Tibial nerve (tissue), 4 donors: ENCODE measurements around the gene SRP72. TPM values are rescaled to one million over a fixed set of nuclear protein-coding genes. Genes with fewer than 3 reads are reported as not detected.

Experiments used
- DNase-seq, 2 donors: peaks; one replicate each; pipeline ENCODE4 v3.0.0-alpha.2; 2019; ENCODE audit warnings: low spot score in 2 of 2
- H3K27ac ChIP-seq, 4 donors: fragments of 200-600 bp; sonication (generic) in 3 of 4; one replicate each; pipeline ENCODE4 v1.5.1; 2017 to 2019; ENCODE audit warnings: mild to moderate bottlenecking in 1 of 4
- H3K27me3 ChIP-seq, 2 donors: fragments of 200-600 bp; sonication (generic) in 1 of 2; one replicate each; pipeline versions ENCODE4 v1.5.1 to v1.6.0; 2017 to 2019
- H3K36me3 ChIP-seq, 3 donors: fragments of 200-600 bp; sonication (generic); one replicate each; pipeline ENCODE4 v1.5.1; 2018 to 2019
- H3K4me1 ChIP-seq, 4 donors: fragments of 200-600 bp; sonication (generic) in 3 of 4; one replicate each; pipeline ENCODE4 v1.5.1; 2017 to 2019
- H3K4me3 ChIP-seq, 4 donors: fragments of 200-600 bp; sonication (generic) in 3 of 4; one replicate each; pipeline ENCODE4 v1.5.1; 2017 to 2019; ENCODE audit warnings: mild to moderate bottlenecking in 1 of 4, moderate library complexity in 1 of 4
- H3K9me3 ChIP-seq, 4 donors: fragments of 200-600 bp; sonication (generic) in 3 of 4; one replicate each; pipeline ENCODE4 v1.5.1; 2017 to 2019
- CTCF ChIP-seq, 5 experiments: fragments of 200-600 bp in 3 of 5; fragments of 450-650 bp in 2 of 5; sonication (generic) in 3 of 5; IDR thresholded peaks; one replicate each; pipeline ENCODE4 v1.5.1; 2016 to 2019; ENCODE audit warnings: antibody characterized with exemption in 5 of 5, mild to moderate bottlenecking in 3 of 5, moderate library complexity in 2 of 5
- EP300 ChIP-seq, 2 donors: sonication (generic); formaldehyde crosslinking; IDR thresholded peaks; one replicate each; pipeline ENCODE4 v1.6.1; 2017; ENCODE audit warnings: antibody characterized with exemption in 2 of 2, mild to moderate bottlenecking in 1 of 2
- POLR2A ChIP-seq, 2 donors: fragments of 450-650 bp; IDR thresholded peaks; one replicate each; pipeline ENCODE4 v1.6.1; 2017; ENCODE audit warnings: antibody characterized with exemption in 2 of 2, mild to moderate bottlenecking in 2 of 2, moderate library complexity in 2 of 2
- WGBS, 2 donors: methylation state at CpG; one replicate each; pipeline ENCODE4 v1.1.5; 2018; 5-methylcytosine and 5-hydroxymethylcytosine counted together
- total RNA-seq, 4 donors: library from RNA; depleted of rRNA; stranded (reverse); fragments of >200 nt; gene quantifications; one replicate each; pipeline ENCODE4 v1.1.0, GENCODE V29; 2016

SRP72 gene
- total RNA-seq, 4 donors from 2014 or later = 37.7 to 66.6 (median 60.0) TPM

- peaks cover 0 to 75% (median 3%) of the 10 kb centered on the region in 3 donors for H3K36me3 ChIP-seq
- WGBS, 2 donors = 93 to 96% methylated on average over 1 of the region's 1 CpG
Measured at GRCh38 chr4:56450342-56450741, 17.1 kb upstream of the SRP72 start.

GRCh38 chr4:56460085-56460484 is 7.3 kb upstream of the SRP72 start:
- DNase-seq = no peak
- no peak overlapping the region for H3K27ac ChIP-seq
- 72 to 74% methylated on average over 3 of the region's 3 CpGs for WGBS, 2 donors
- TF ChIP-seq CTCF (IDR thresholded peaks at IDR 0.05) = no peak
- no peak for TF ChIP-seq EP300 (IDR thresholded peaks at IDR 0.05)
- TF ChIP-seq POLR2A (IDR thresholded peaks at IDR 0.05) = no peak
- no peak overlapping the region for H3K4me3 ChIP-seq
- no peaks in the 10 kb centered on the region for H3K27me3 ChIP-seq
- peaks cover 0 to 79% (median 0%) of the 10 kb centered on the region in 3 donors for H3K36me3 ChIP-seq
- peaks cover 0 to 13% (median 5%) of the 10 kb centered on the region in 4 donors for H3K4me1 ChIP-seq
- H3K9me3 ChIP-seq = no peaks in the 10 kb centered on the region

More at GRCh38 chr4:56450342-56450741, 17.1 kb upstream of the SRP72 start:
- Histone ChIP-seq H3K27me3 (no peaks in the 10 kb centered on the region), H3K27ac (no peak overlapping the region), H3K9me3 (no peaks in the 10 kb centered on the region), H3K4me3 (no peak overlapping the region), H3K4me1 (no peaks in the 10 kb centered on the region)
- no peak for TF ChIP-seq CTCF (IDR thresholded peaks at IDR 0.05)
- no peak for TF ChIP-seq POLR2A (IDR thresholded peaks at IDR 0.05)
- no peak for TF ChIP-seq EP300 (IDR thresholded peaks at IDR 0.05)
- no peak for DNase-seq

- no peak overlapping the region for H3K27ac ChIP-seq
- DNase-seq = no peak
- no peaks in the 10 kb centered on the region for H3K27me3 ChIP-seq
- peaks cover 0 to 60% (median 0%) of the 10 kb centered on the region in 3 donors for H3K36me3 ChIP-seq
- H3K4me1 ChIP-seq = peaks cover 0 to 24% (median 18%) of the 10 kb centered on the region in 4 donors
- H3K9me3 ChIP-seq = no peaks in the 10 kb centered on the region
- TF ChIP-seq POLR2A (IDR thresholded peaks at IDR 0.05) = no peak
- TF ChIP-seq CTCF (IDR thresholded peaks at IDR 0.05) = no peak
- no peak for TF ChIP-seq EP300 (IDR thresholded peaks at IDR 0.05)
- H3K4me3 ChIP-seq = no peak overlapping the region
Measured at GRCh38 chr4:56462157-56462556, 5.3 kb upstream of the SRP72 start.

- TF ChIP-seq CTCF (IDR thresholded peaks at IDR 0.05) (no peak), EP300 (IDR thresholded peaks at IDR 0.05) (no peak), POLR2A (IDR thresholded peaks at IDR 0.05) (no peak)
- WGBS, 2 donors = 83 to 90% methylated on average over 5 of the region's 5 CpGs
Measured at GRCh38 chr4:56463711-56464110, 3.7 kb upstream of the SRP72 start.

GRCh38 chr4:56464581-56464980 is 2.8 kb upstream of the SRP72 start:
- TF ChIP-seq EP300 (IDR thresholded peaks at IDR 0.05) = no peak
- no peak overlapping the region for H3K4me3 ChIP-seq
- no peak overlapping the region for H3K27ac ChIP-seq
- no peak for DNase-seq
- H3K9me3 ChIP-seq = no peaks in the 10 kb centered on the region
- H3K27me3 ChIP-seq = no peaks in the 10 kb centered on the region
- peaks cover 0 to 38% (median 0%) of the 10 kb centered on the region in 3 donors for H3K36me3 ChIP-seq
- peaks cover 0 to 37% (median 23%) of the 10 kb centered on the region in 4 donors for H3K4me1 ChIP-seq
- 70 to 74% methylated on average over 3 of the region's 3 CpGs for WGBS, 2 donors

More at GRCh38 chr4:56463711-56464110, 3.7 kb upstream of the SRP72 start:
- Histone ChIP-seq H3K27ac (no peak overlapping the region), H3K27me3 (no peaks in the 10 kb centered on the region), H3K9me3 (no peaks in the 10 kb centered on the region), H3K4me3 (no peak overlapping the region), H3K4me1 (peaks cover 0 to 28% (median 19%) of the 10 kb centered on the region in 4 donors), H3K36me3 (peaks cover 0 to 45% (median 0%) of the 10 kb centered on the region in 3 donors)
- no peak for DNase-seq
